Loucy (cell line): Measurements from ENCODE around the gene MED29.

ENCODE experiments used
- H2AFZ ChIP-seq: fragments of 200-600 bp; sonication (generic); 2 replicates; pipeline ENCODE4 v1.6.0; 2016; ENCODE audit warnings: antibody characterized with exemption, mild to moderate bottlenecking, low read length, moderate library complexity
- H3F3A ChIP-seq: fragments of 200-600 bp; 2 replicates; pipeline ENCODE4 v1.6.0; 2016; ENCODE audit warnings: antibody characterized with exemption, low read depth, mild to moderate bottlenecking
- H3K27me3 ChIP-seq: fragments of 200-600 bp; sonication (generic); 2 replicates; pipeline ENCODE4 v1.6.1; 2014; ENCODE audit warnings: low read length, mild to moderate bottlenecking; ENCODE audit not compliant: insufficient read depth, poor library complexity, severe bottlenecking
- H3K36me3 ChIP-seq: fragments of 200-600 bp; sonication (generic); 2 replicates; pipeline ENCODE4 v1.6.1; 2016; ENCODE audit warnings: low read length; ENCODE audit not compliant: insufficient read depth
- H3K4me1 ChIP-seq: fragments of 200-600 bp; sonication (generic); 2 replicates; pipeline ENCODE4 v1.5.1; 2014; ENCODE audit warnings: low read length, mild to moderate bottlenecking; ENCODE audit not compliant: insufficient read depth, poor library complexity, severe bottlenecking
- H3K4me2 ChIP-seq: fragments of 200-600 bp; sonication (generic); 2 replicates; pipeline ENCODE4 v1.6.0; 2014; ENCODE audit warnings: antibody characterized with exemption, low read length, low read depth, mild to moderate bottlenecking; ENCODE audit not compliant: poor library complexity, severe bottlenecking
- H3K4me3 ChIP-seq: fragments of 200-600 bp; sonication (generic); 2 replicates; pipeline ENCODE4 v1.5.1; 2014; ENCODE audit warnings: low read length, mild to moderate bottlenecking, mixed read lengths; ENCODE audit not compliant: poor library complexity, severe bottlenecking
- H3K79me2 ChIP-seq: fragments of 200-600 bp; sonication (generic); 2 replicates; pipeline ENCODE4 v1.6.1; 2014; ENCODE audit warnings: low read length; ENCODE audit not compliant: insufficient read depth
- H3K9ac ChIP-seq: fragments of 200-600 bp; sonication (generic); 2 replicates; pipeline ENCODE4 v1.6.0; 2014; ENCODE audit warnings: mild to moderate bottlenecking, low read depth, low read length, moderate library complexity; ENCODE audit not compliant: poor library complexity, severe bottlenecking
- H3K9me2 ChIP-seq: fragments of 200-600 bp; sonication (generic); replicated peaks from 2 replicates; pipeline ENCODE4 v1.6.1; 2016; ENCODE audit warnings: low read depth, low read length, mixed read lengths
- H3K9me3 ChIP-seq: fragments of 200-600 bp; sonication (generic); 2 replicates; pipeline ENCODE4 v1.6.1; 2014; ENCODE audit warnings: mild to moderate bottlenecking, antibody characterized with exemption, low read length, low read depth; ENCODE audit not compliant: insufficient read depth
- H4K20me1 ChIP-seq: fragments of 200-600 bp; sonication (generic); 2 replicates; pipeline ENCODE4 v1.6.0; 2014; ENCODE audit warnings: antibody characterized with exemption, low read length, mild to moderate bottlenecking; ENCODE audit not compliant: insufficient read depth, poor library complexity, severe bottlenecking
- EZH2phosphoT487 ChIP-seq: fragments of 200-600 bp; IDR thresholded peaks from 2 replicates; pipeline ENCODE4 v1.6.1; 2018; ENCODE audit warnings: antibody characterized with exemption, mild to moderate bottlenecking, moderate library complexity, borderline replicate concordance
- TF ChIP-seq, protein P1 (sequence below): fragments of 200-600 bp; sonication (generic); conservative IDR thresholded peaks from 2 replicates; pipeline ENCODE4 v1.5.1; 2014; ENCODE audit warnings: mild to moderate bottlenecking, antibody characterized with exemption, low read length

The MED29 gene

DNA sequence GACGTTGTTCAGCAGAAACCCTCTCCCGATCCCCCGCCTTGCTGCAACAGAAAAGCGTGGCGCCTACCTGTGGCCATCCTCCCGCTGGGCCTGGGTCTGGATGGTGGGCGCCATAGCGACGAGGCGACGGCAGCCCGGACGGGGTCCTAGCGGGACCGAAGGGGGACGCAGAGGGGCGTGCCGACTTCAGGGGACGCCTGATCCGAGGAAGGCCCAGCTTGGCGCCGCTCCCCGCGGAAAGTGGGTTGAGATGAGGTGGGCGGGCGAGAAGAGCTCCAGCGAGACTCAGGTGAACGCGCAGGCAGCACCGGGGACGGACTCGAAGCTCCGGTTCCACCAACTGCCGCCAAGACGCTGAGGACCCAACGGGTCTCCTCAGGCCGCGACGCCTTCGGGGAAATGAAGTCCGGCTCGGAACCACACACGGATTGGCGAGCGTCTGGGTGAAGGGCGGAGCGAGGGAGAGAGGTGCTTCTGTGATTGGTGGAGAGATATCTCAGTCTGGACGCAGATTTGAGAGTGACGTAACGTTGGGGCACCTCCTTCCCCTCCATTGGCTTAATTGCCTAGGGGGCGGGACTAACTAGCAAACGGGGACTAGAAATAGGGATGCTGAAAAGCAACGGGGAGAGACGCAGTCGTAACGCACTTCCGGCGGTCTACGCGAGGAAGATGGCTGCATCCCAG lies at the start of gene MED29, which contains the start of gene PAF1:
MED29 (plus strand) TSS at position 628 of the 687 bp plus-strand sequence; CDS start at position 673, 45 bp downstream.
PAF1 (minus strand) TSS at position 356 of the 687 bp plus-strand sequence; CDS start at position 114, 242 bp downstream.
- H3K9me3 ChIP-seq, result no peaks in the 10 kb centered on the region
- H3K9ac ChIP-seq, result peak within 1 kb of the TSS; percentile 85
- peaks cover 25% of the 10 kb centered on the region; the same call in 1 of the 2 replicates for H3K36me3 ChIP-seq
- H3K79me2 ChIP-seq, result peaks cover 44% of the 10 kb centered on the region
- H4K20me1 ChIP-seq, result peaks cover 10% of the 10 kb centered on the region
- H2AFZ ChIP-seq, result peak within 1 kb of the TSS; percentile 80
- no peak for TF ChIP-seq EZH2phosphoT487
- TF ChIP-seq, protein P1, sequence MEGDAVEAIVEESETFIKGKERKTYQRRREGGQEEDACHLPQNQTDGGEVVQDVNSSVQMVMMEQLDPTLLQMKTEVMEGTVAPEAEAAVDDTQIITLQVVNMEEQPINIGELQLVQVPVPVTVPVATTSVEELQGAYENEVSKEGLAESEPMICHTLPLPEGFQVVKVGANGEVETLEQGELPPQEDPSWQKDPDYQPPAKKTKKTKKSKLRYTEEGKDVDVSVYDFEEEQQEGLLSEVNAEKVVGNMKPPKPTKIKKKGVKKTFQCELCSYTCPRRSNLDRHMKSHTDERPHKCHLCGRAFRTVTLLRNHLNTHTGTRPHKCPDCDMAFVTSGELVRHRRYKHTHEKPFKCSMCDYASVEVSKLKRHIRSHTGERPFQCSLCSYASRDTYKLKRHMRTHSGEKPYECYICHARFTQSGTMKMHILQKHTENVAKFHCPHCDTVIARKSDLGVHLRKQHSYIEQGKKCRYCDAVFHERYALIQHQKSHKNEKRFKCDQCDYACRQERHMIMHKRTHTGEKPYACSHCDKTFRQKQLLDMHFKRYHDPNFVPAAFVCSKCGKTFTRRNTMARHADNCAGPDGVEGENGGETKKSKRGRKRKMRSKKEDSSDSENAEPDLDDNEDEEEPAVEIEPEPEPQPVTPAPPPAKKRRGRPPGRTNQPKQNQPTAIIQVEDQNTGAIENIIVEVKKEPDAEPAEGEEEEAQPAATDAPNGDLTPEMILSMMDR, result peak; percentile 36
- H3K4me1 ChIP-seq, result peaks cover 25% of the 10 kb centered on the region
- H3K9me2 ChIP-seq, result no peaks in the 10 kb centered on the region
- H3K4me3 ChIP-seq, result peak within 1 kb of the TSS; percentile 95
- no peaks in the 10 kb centered on the region for H3F3A ChIP-seq
- no peaks in the 10 kb centered on the region for H3K27me3 ChIP-seq
- H3K4me2 ChIP-seq, result peak within 1 kb of the TSS; percentile 94

DNA sequence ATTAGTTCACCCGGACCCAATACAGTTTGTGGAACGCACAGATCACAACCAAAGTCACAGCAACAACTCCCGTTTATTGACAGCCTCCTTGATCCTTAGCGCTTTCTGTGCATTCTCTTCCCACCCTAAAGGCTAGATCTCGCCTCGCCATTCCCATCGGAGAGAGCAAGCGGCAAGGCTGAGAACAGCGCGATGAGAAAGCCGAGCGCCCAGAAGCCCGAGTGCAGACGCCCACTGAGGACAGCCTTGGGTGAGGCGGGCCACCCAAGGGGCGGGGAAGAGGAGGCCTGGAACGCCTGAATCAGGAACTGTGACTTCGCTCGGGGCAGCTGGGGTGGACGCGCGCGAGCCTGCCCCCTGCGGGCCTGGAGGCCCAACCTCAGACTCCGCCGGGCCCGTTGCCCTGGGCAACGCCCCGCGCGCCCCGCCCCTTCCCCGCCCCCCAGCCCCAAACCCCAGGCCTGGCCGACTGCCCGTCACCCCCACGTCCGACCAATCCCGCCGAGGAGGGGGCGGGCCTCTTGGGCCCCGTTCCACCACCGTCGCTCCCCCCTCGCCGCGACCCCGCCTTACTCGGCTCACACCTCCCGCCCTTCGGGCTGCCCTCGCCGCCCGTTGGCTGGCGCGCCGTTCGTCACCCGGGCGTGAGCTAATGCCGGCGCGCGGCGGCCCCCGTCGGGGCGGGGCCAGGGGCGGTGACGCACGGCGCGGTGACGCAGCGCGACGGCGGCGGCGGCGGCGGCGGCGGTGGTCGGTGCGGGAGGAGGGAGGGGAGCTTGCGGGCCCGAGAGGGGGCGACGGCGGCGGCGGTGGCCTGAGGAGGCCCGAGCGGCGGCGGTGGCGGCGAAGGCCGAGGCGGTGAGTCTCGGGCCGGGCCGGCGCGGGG lies 49.2 kb upstream of the MED29 start, which contains the start of gene SAMD4B:
SAMD4B (plus strand) TSS at position 703 of the 886 bp plus-strand sequence. CDS start 14,473 bp downstream, outside the sequence.
- H3K9me2 ChIP-seq, result no peaks in the 10 kb centered on the region
- H3K36me3 ChIP-seq, result no peaks in the 10 kb centered on the region
- H2AFZ ChIP-seq, result peak within 1 kb of the TSS; percentile 65
- peak within 1 kb of the TSS; percentile 100 for H3K4me2 ChIP-seq
- H3K4me1 ChIP-seq, result peaks cover 51% of the 10 kb centered on the region
- H3K4me3 ChIP-seq, result peak within 1 kb of the TSS; percentile 92
- H4K20me1 ChIP-seq, result peaks cover 36% of the 10 kb centered on the region
- peak within 1 kb of the TSS; percentile 93 for H3K9ac ChIP-seq
- no peaks in the 10 kb centered on the region for H3K9me3 ChIP-seq
- H3K27me3 ChIP-seq, result no peaks in the 10 kb centered on the region
- H3F3A ChIP-seq, result no peaks in the 10 kb centered on the region
- peaks cover 54% of the 10 kb centered on the region for H3K79me2 ChIP-seq
- TF ChIP-seq EZH2phosphoT487, result no peak
- TF ChIP-seq, protein P1, result peak; percentile 54

- H3K79me2 ChIP-seq, result peaks cover 62% of the 10 kb centered on the region
These were observed 48.4 kb upstream of the MED29 start for GRCh38 chr19:39342647-39343305.

More at GRCh38 chr19:39342647-39343305, 48.4 kb upstream of the MED29 start:
- Histone ChIP-seq H3K9ac (peak overlapping the region; percentile 93), H3K9me3 (no peaks in the 10 kb centered on the region), H3F3A (no peaks in the 10 kb centered on the region), H3K27me3 (no peaks in the 10 kb centered on the region), H4K20me1 (peaks cover 44% of the 10 kb centered on the region), H3K9me2 (no peaks in the 10 kb centered on the region), H3K4me3 (peak overlapping the region; percentile 92), H3K36me3 (no peaks in the 10 kb centered on the region), H2AFZ (no peak overlapping the region), H3K4me1 (peaks cover 54% of the 10 kb centered on the region), H3K4me2 (peak overlapping the region; percentile 100)
- no peak for TF ChIP-seq EZH2phosphoT487
